PC-3 (cell line): ENCODE measurements around the gene VIM. TPM values are rescaled to one million over a fixed set of nuclear protein-coding genes. Genes with fewer than 3 reads are reported as not detected.

Source experiments
- ATAC-seq: fragments of 200-7000 bp; cut with Tn5 transposase; 2 replicates; pipeline ENCODE4 v1.9.1; 2020; ENCODE audit warnings: mild to moderate bottlenecking, moderate library complexity
- BruUV-seq: library from RNA; stranded (reverse); fragments of 400-500 nt; replicated peaks from 2 replicates; lab custom pipeline; 2021; lab: Mats Ljungman, UMichigan
- CTCF ChIA-PET: fragments of 300-600 bp; sonication (Branson Sonifier 250); formaldehyde crosslinking; loops from one replicate; lab custom pipeline; 2022; ENCODE audit warnings: antibody characterized with exemption; lab: Charles Lee
- POLR2A ChIA-PET: fragments of 300-600 bp; sonication (Branson Sonifier 250); formaldehyde crosslinking; loops from one replicate; lab custom pipeline; 2022; ENCODE audit warnings: antibody characterized with exemption; ENCODE audit not compliant: unreplicated experiment; lab: Charles Lee
- DNase-seq: peaks from one replicate; pipeline ENCODE4 v3.0.0-alpha.2; 2015
- H2AFZ ChIP-seq: fragments of 300-600 bp; sonication (generic); 2 replicates; pipeline ENCODE4 v1.6.0; 2016; ENCODE audit warnings: antibody characterized with exemption, low read length
- H3F3A ChIP-seq: fragments of 300-600 bp; sonication (generic); one replicate; pipeline ENCODE4 v1.6.0; 2017; ENCODE audit warnings: antibody characterized with exemption, low read length, control low read depth, mild to moderate bottlenecking; ENCODE audit not compliant: unreplicated experiment
- H3K27ac ChIP-seq: fragments of 300-600 bp; sonication (generic); 2 replicates; pipeline ENCODE4 v1.5.1; 2016; ENCODE audit warnings: mild to moderate bottlenecking, low read length
- H3K27me3 ChIP-seq: fragments of 300-600 bp; sonication (generic); 2 replicates; pipeline ENCODE4 v1.6.1; 2016; ENCODE audit warnings: low read length, mixed read lengths
- H3K36me3 ChIP-seq: fragments of 300-600 bp; sonication (generic); 2 replicates; pipeline ENCODE4 v1.6.1; 2016; ENCODE audit warnings: low read depth, mixed run types, low read length, mixed read lengths
- H3K4me1 ChIP-seq: fragments of 300-600 bp; sonication (generic); 2 replicates; pipeline ENCODE4 v1.5.1; 2016; ENCODE audit warnings: low read length; ENCODE audit not compliant: insufficient read depth
- H3K4me2 ChIP-seq: fragments of 300-600 bp; sonication (generic); 2 replicates; pipeline ENCODE4 v1.6.0; 2016; ENCODE audit warnings: low read length
- H3K4me3 ChIP-seq: fragments of 300-600 bp; sonication (generic); 2 replicates; pipeline ENCODE4 v1.5.1; 2016; ENCODE audit warnings: mild to moderate bottlenecking, low read length, mixed read lengths
- H3K79me2 ChIP-seq: fragments of 300-600 bp; sonication (generic); 2 replicates; pipeline ENCODE4 v1.6.1; 2017; ENCODE audit warnings: low read length, mixed read lengths
- H3K9ac ChIP-seq: fragments of 300-600 bp; sonication (generic); 2 replicates; pipeline ENCODE4 v1.6.0; 2016; ENCODE audit warnings: mild to moderate bottlenecking, low read length
- H3K9me2 ChIP-seq: fragments of 300-600 bp; sonication (generic); replicated peaks from 2 replicates; pipeline ENCODE4 v1.6.1; 2016; ENCODE audit warnings: mixed run types, low read length, mixed read lengths
- H3K9me3 ChIP-seq: fragments of 300-600 bp; sonication (generic); 2 replicates; pipeline ENCODE4 v1.6.1; 2016; ENCODE audit warnings: low read length, mixed read lengths
- H4K20me1 ChIP-seq: fragments of 300-600 bp; sonication (generic); 2 replicates; pipeline ENCODE4 v1.6.1; 2016; ENCODE audit warnings: low read length, mixed read lengths
- EZH2 ChIP-seq: fragments of 300-600 bp; sonication (generic); IDR thresholded peaks from one replicate; pipeline ENCODE4 v1.6.1; 2017; ENCODE audit warnings: antibody characterized with exemption, mild to moderate bottlenecking, low read length; ENCODE audit not compliant: unreplicated experiment
- EZH2phosphoT487 ChIP-seq: fragments of 300-600 bp; sonication (generic); IDR thresholded peaks from 2 replicates; pipeline ENCODE4 v1.6.1; 2018; ENCODE audit warnings: mild to moderate bottlenecking, antibody characterized with exemption, low read length, borderline replicate concordance
- intact Hi-C: fragments of 100-400 bp; cut with micrococcal nuclease; formaldehyde crosslinking; loops from 2 replicates; pipeline ENCODE4 v1.9.0; 2023
- total RNA-seq: library from RNA; depleted of rRNA; stranded (reverse); fragments of >200 nt; gene quantifications from 2 replicates; pipeline ENCODE4 v1.2.3, GENCODE V29; 2014
- TF ChIP-seq, protein P1 (sequence below): fragments of 300-600 bp; sonication (generic); conservative IDR thresholded peaks from 2 replicates; pipeline ENCODE4 v1.5.1; 2017; ENCODE audit warnings: antibody characterized with exemption, low read depth, mild to moderate bottlenecking, low read length

The VIM gene
- total RNA-seq, 1 experiment from 2014 or later = 469 TPM

DNA sequence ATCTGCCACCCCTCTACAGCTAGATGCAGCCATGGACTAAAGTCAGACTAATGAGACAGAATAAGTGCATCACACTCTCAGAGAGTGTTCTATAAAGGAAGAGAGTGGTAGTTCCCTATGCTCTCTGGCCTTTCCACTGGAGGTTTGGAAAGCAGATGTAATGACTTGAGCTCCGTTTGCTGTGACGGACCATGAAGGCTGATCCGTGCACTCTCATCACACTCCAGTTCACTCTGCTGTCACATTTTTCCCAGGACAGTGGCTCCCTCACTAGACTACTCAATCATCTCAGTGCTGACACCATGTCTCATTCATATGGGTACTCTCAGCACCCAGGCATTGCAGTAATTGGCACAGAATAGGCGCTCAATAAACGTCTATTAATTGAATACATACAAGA is 46.9 kb upstream of the VIM start:
- Histone ChIP-seq H4K20me1 (no peaks in the 10 kb centered on the region), H2AFZ (no peak overlapping the region), H3K27ac (no peak overlapping the region), H3K9me3 (no peaks in the 10 kb centered on the region), H3K4me2 (no peak overlapping the region), H3K4me1 (no peaks in the 10 kb centered on the region), H3K36me3 (no peaks in the 10 kb centered on the region), H3K9ac (no peak overlapping the region), H3K79me2 (no peaks in the 10 kb centered on the region), H3F3A (no peaks in the 10 kb centered on the region), H3K4me3 (no peak overlapping the region), H3K9me2 (no peaks in the 10 kb centered on the region), H3K27me3 (no peaks in the 10 kb centered on the region)
- intact Hi-C loops = no loop called here
- DNase-seq (no peak), ATAC-seq (no peak)
- CTCF ChIA-PET = no interaction called here
- POLR2A ChIA-PET = no interaction called here
- no TSS peak for BruUV-seq
- TF ChIP-seq, protein P1, sequence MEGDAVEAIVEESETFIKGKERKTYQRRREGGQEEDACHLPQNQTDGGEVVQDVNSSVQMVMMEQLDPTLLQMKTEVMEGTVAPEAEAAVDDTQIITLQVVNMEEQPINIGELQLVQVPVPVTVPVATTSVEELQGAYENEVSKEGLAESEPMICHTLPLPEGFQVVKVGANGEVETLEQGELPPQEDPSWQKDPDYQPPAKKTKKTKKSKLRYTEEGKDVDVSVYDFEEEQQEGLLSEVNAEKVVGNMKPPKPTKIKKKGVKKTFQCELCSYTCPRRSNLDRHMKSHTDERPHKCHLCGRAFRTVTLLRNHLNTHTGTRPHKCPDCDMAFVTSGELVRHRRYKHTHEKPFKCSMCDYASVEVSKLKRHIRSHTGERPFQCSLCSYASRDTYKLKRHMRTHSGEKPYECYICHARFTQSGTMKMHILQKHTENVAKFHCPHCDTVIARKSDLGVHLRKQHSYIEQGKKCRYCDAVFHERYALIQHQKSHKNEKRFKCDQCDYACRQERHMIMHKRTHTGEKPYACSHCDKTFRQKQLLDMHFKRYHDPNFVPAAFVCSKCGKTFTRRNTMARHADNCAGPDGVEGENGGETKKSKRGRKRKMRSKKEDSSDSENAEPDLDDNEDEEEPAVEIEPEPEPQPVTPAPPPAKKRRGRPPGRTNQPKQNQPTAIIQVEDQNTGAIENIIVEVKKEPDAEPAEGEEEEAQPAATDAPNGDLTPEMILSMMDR = no peak
- TF ChIP-seq EZH2phosphoT487 (no peak), EZH2 (no peak)

DNA sequence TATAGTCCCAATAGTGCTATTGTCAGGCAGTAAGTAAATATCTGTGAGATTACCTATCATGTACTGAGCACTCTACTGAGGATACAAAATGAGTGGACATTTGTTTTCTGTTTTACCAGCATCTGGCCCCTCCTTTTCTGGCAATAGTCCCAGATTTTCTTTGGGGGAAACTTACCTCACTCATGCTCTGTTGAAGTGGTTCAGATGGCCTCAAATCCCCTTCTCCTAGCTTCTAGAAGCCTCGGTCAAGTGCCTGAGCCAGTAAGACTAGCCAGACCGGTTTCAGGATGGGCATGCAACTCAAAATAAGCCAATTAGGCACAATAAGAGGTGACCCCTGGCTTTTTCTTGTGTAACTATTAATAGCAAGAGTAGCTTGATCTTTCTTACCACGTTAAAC is 46.3 kb upstream of the VIM start:
- Histone ChIP-seq H3K4me1 (no peaks in the 10 kb centered on the region), H3F3A (no peaks in the 10 kb centered on the region), H2AFZ (no peak overlapping the region), H3K27me3 (no peaks in the 10 kb centered on the region), H3K4me2 (no peak overlapping the region), H3K9me3 (no peaks in the 10 kb centered on the region), H3K9ac (no peak overlapping the region), H3K9me2 (no peaks in the 10 kb centered on the region), H3K4me3 (no peak overlapping the region), H3K36me3 (no peaks in the 10 kb centered on the region), H4K20me1 (no peaks in the 10 kb centered on the region), H3K27ac (no peak overlapping the region), H3K79me2 (no peaks in the 10 kb centered on the region)
- intact Hi-C loops = no loop called here
- no peak for ATAC-seq
- peak; percentile 25 for DNase-seq
- BruUV-seq = no TSS peak
- ChIA-PET CTCF (no interaction called here), POLR2A (no interaction called here)
- TF ChIP-seq EZH2 (no peak), EZH2phosphoT487 (no peak)
- TF ChIP-seq, protein P1 = no peak

DNA sequence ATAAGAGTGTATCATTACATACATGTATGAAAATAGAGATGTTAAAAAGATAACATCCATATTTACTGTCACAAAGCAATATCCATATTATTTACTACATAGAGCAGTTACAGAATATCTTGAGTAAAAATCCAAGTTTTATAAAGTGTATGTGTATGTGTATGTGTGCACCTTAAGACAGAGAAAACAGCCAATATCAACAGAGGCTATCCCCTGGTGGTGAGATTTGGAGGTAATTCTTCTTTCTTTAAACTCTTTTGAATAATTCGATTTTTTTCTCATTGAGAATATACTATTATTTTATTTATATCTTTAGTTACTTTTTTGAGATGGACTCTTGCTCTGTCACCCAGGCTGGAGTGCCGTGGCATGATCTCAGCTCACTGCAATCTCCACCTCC is 44.9 kb upstream of the VIM start:
- no peak for DNase-seq
- BruUV-seq = no TSS peak
- no peak for ATAC-seq

More for the DNA sequence above, 44.9 kb upstream of the VIM start:
- Histone ChIP-seq H4K20me1 (no peaks in the 10 kb centered on the region), H3K27ac (no peak overlapping the region), H3K36me3 (no peaks in the 10 kb centered on the region), H3K9ac (no peak overlapping the region), H3F3A (no peaks in the 10 kb centered on the region), H2AFZ (no peak overlapping the region), H3K79me2 (no peaks in the 10 kb centered on the region), H3K4me3 (no peak overlapping the region), H3K4me1 (no peaks in the 10 kb centered on the region), H3K4me2 (no peak overlapping the region), H3K9me2 (no peaks in the 10 kb centered on the region), H3K27me3 (no peaks in the 10 kb centered on the region), H3K9me3 (no peaks in the 10 kb centered on the region)
- intact Hi-C loops = no loop called here
- TF ChIP-seq, protein P1 = peak; percentile 21; the same call in 1 of the 2 replicates
- TF ChIP-seq EZH2phosphoT487 = no peak
- ChIA-PET POLR2A (no interaction called here), CTCF (no interaction called here)
